Suprapubic skin (tissue), 3 donors: Measurements from ENCODE around the gene NRXN3.

Experiments
- CTCF ChIP-seq, 2 donors: fragments of 200-600 bp in 1 of 2; fragments of 450-650 bp in 1 of 2; sonication (generic) in 1 of 2; IDR thresholded peaks; one replicate each; pipeline ENCODE4 v1.5.1; 2016 to 2019; ENCODE audit warnings: antibody characterized with exemption in 2 of 2, mild to moderate bottlenecking in 1 of 2, moderate library complexity in 1 of 2
- EP300 ChIP-seq: sonication (generic); formaldehyde crosslinking; IDR thresholded peaks from one replicate; pipeline ENCODE4 v1.6.1; 2017; ENCODE audit warnings: antibody characterized with exemption
- POLR2A ChIP-seq, 2 donors: fragments of 450-650 bp; IDR thresholded peaks; one replicate each; pipeline ENCODE4 v1.6.1; 2017; ENCODE audit warnings: antibody characterized with exemption in 2 of 2, mild to moderate bottlenecking in 2 of 2, moderate library complexity in 2 of 2

GRCh38 chr14:78746086-78746595 lies 576.0 kb downstream of the NRXN3 start:
- no peak for TF ChIP-seq CTCF (IDR thresholded peaks at IDR 0.05)
- TF ChIP-seq EP300, result no peak
- TF ChIP-seq POLR2A (IDR thresholded peaks at IDR 0.05), result no peak
